Stimulated activated CD4-positive, alpha-beta T cell treated with anti-CD3 and anti-CD28 coated beads, Interleukin-12 subunit alpha, Interleukin-12 subunit beta, amount 100 ng/mL, for 4 hours (primary cell): ENCODE data around the gene PTPA.
A peak's percentile ranks its signal among the peaks of the same experiment; 100 is the strongest.
"Not testable (repeated sequence)": the region's sequence is repeated elsewhere in the genome, so short reads cannot be mapped to it uniquely, and the experiment has no call there.

Experiments
- DNase-seq: peaks from one replicate; pipeline ENCODE4 v3.0.0-alpha.2; 2020

PTPA gene

DNA sequence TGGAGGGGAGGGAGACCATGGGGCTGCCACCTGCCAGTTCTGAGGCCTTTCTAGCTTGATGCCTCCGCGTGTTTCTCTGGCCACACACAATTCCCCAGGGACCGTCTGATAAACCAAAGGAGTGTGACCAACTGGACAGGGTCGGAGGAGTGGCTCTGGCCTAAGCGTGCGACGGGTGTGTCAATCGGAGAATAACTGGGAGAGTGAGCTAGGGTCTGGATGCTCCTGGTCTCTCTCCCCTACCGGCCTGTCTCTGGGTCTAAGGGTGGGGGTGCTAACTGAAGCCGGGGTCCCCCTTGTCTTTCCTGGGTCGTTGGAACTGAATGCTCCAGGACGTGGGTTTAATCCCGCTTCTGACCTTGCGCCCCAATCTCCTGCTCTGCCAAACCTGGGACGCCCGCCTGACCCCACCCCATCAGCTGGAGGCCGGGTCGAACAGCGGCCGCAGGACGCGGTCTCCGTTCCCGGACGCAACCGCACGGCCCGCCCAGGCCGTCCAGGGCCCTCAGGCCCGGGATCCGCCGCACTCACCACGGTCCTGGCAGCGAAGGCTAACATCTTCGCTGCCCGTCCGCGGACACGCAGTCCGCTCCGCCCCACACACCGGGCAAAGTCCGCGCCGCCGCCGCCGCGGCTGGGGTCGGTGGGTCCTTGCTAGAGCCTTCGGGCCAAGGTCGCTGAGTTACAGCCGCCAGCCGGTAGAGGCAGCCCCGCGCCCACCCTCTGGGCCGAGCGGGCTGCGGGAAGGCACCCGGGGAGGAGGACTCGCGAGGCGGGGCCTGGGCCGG lies 1.1 kb upstream of the PTPA start:
- DNase-seq: peak; percentile 6

- peak; percentile 30 for DNase-seq
Measured at GRCh38 chr9:129111528-129112151, 425 bp downstream of the PTPA start.

DNA sequence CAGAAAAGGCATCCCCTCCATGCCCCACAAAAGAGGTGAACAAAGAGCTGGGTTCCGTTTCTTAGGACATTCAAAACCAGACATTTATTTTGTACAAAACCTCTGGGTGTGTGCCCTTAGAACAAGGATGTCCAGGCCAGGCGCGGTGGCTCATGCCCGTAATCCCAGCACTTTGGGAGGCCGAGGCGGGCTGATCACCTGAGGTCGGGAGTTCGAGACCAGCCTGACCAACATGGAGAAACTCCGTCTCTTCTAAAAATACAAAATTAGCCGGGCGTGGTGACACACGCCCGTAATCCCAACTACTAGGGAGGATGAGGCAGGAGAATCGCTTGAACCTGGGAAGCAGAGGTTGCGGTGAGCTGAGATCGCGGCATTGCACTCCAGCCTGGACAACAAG lies 1.3 kb downstream of the PTPA start:
- not testable (repeated sequence) for DNase-seq

GRCh38 chr9:129113645-129114304 lies 2.6 kb downstream of the PTPA start:
- no peak for DNase-seq

- DNase-seq: no peak
Measured at GRCh38 chr9:129118799-129119198, 7.6 kb downstream of the PTPA start.

DNA sequence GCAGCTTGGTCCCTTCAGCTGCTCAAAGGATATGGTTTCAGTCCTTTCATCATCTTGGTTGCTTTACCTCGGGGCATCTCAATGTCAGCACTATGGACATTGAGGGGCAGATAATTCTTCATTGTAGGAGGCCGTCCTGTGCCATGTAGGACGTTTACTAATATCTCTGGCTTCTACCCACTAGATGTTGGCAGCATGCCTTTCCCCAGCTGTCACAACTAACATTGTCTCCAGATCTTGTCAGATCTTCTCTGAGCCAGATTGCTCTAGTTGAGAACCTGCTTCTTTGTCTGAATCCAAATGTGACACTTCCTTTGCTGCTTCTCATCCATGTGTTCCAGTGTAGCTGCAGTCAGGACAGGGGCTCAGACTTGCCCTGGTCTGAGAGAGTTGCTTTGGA lies 10.3 kb downstream of the PTPA start:
- DNase-seq: no peak

- DNase-seq: no peak
Measured at GRCh38 chr9:129122133-129122532, 10.9 kb downstream of the PTPA start.

GRCh38 chr9:129122976-129123375 lies 11.8 kb downstream of the PTPA start:
- DNase-seq: not testable (repeated sequence)

DNA sequence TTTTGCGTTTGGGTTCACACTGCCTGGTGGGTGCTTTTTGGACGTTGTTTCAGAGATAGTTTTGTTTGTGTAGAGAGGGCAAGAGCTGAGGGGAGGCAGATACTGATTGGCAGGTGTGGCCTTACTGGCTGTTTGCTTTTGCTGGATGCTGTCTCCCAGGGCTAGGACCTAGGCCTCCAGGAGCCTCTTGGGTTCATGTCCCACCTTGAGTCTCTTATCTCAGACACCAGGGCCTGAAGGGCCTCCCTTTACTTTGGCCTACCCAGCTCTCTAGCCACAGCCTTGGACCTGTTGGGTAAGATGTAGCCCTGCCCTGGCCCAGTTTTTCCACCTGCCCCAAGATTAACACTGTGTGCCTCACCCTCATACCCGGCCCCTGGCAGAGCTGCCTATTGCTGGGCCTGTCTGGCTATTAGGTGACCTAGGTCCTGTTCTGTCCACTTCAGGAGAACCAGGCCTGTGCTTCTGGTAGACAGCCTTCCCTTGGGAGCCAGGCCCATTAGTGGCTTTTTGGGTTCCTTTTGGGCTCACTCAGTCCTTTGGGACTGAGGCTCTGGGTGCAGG lies 13.4 kb downstream of the PTPA start:
- no peak for DNase-seq

DNA sequence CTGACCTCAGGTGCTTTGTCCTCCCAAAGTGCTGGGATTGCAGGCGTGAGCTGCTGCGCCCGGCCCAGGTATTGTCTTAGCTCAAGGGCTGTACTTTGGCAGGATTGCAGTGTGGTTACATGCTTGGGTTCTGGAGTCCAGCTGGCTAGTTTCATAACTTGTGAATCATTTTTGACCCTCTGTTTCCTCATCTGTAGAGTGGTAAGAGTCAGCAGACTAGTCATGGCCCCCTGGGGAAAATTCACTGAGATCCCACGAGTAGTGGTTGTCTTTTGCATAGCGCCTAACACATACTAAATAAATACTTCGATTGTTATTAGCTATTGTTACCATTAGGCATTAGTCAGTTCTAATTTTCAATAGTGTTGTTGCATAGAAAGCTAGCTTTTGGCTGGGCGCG lies 14.3 kb downstream of the PTPA start:
- no peak for DNase-seq

- no peak for DNase-seq
Measured at GRCh38 chr9:129126749-129127618, 15.8 kb downstream of the PTPA start.

DNA sequence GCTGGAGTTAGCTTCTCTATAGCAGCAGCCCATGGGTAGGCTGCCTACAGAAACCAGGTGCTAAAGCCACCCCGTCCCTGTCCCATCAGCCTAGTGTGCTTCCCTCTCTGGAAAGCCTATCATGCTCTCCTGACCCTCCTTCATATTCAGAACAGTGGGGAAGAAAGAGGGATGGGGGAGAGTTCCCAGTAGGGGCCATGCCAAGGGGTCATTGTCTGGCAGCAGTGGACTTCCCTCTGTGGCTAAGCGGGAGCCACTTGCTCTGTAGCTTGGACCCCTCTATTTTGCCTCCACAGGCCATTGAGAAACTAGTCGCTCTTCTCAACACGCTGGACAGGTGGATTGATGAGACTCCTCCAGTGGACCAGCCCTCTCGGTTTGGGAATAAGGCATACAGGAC lies 17.5 kb downstream of the PTPA start:
- no peak for DNase-seq

- not testable (repeated sequence) for DNase-seq
Measured at GRCh38 chr9:129130271-129130670, 19.1 kb downstream of the PTPA start.

- no peak for DNase-seq
Measured at GRCh38 chr9:129130791-129131190, 19.6 kb downstream of the PTPA start.

GRCh38 chr9:129131300-129132145 lies 20.3 kb downstream of the PTPA start:
- DNase-seq: peak; percentile 81

- no peak for DNase-seq
Measured at GRCh38 chr9:129133082-129133481, 21.9 kb downstream of the PTPA start.

DNA sequence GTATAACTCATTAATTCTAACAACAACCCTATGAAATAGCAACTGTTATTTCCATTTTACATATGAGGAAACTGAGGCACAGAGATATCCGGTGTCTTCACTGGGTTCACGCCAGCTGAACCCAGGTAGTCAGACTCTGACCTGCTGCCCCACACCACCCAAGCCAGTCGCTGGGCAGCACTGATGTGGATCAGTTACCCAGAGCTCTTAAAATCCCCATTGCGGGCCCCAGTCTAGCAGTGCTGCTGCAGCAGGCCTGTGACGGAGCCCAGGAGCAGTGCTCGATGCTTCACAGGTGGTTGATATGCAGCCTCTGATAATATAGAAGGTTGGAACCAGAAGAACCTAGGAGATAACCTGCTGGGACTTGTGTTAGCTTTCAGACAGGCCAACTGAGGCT lies 24.3 kb downstream of the PTPA start:
- no peak for DNase-seq

DNA sequence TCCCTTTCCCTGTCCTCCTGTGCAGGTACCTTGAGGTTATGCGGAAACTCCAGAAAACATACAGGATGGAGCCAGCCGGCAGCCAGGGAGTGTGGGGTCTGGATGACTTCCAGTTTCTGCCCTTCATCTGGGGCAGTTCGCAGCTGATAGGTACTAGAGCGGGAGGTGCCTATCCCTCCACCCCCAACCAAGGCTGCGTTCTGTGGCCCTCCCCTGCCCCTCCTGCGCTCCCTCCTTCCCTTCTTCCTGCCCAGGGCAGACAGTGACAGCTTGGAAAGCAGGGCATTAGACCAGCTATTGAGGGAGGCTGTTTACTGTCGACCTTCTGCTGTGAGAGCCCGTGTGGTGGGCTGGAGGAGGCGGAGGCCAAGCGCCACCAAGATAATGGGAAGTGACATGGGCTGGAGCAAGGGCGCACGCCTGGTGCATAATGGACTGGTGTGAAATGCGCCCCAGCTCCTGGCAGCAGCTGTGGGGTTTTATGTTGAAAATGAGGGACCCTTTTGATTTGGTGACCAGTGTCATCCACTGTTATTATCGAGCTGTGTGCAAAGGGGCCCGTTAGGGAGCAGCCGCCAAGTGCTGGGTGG lies 25.3 kb downstream of the PTPA start:
- DNase-seq: no peak

DNA sequence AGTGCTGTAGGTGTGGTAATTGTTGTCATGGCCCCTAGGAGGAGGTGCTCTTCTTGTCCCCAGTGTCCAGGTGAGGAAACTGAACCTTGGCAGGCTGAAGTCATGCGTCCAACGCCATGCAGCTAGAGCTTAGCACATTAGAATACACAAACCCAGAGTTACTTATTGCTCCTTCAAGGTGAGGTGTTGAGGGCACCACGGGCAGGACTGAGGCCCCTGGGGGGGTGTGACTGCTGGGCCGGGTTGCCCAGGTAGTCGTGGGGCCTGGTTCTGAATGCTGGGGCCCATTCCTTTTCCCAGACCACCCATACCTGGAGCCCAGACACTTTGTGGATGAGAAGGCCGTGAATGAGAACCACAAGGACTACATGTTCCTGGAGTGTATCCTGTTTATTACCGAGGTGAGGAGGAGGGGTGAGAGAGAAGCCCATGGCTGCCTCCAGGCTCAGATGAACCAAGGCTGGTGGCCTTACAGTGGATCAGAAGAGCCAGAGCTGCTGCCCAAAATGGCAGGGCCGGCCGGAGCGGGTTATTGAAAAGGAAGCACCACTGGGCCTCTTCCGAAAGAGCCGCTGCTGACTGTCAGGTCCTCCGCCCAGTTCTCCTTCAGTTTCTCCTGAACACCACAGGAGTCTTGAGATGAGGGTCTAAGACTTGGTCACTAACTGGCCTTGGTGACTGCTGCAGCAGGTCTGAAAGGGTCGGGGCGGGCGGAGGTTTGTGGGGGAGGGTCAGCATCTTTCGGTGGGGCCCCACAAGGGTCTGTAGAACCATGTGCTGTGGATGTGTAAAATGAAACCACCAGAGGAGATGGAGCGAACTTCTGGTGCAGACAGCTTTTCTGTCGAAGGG lies 26.3 kb downstream of the PTPA start:
- no peak for DNase-seq

GRCh38 chr9:129138144-129138462 lies 26.9 kb downstream of the PTPA start:
- DNase-seq: no peak
